ENCODE results near the gene ZNF777. TPM values are rescaled to one million over a fixed set of nuclear protein-coding genes. Genes with fewer than 3 reads are reported as not detected.
A peak's percentile ranks its signal among the peaks of the same experiment; 100 is the strongest.

ZNF777 gene
- polyA plus RNA-seq, 3 donors: 0.13 to 2.0 (median 0.25) TPM

- TF ChIP-seq CTCF (IDR thresholded peaks at IDR 0.05): no peak
- WGBS (ENCODE audit: insufficient coverage): 99% methylated on average over 6 of the region's 9 CpGs
- H3K9me3 Mint-ChIP-seq: no peaks in the 10 kb centered on the region
Measured at GRCh38 chr7:149493366-149493765, 32.5 kb upstream of the ZNF777 start.

GRCh38 chr7:149490083-149490760 lies 29.4 kb upstream of the ZNF777 start:
- intact Hi-C loops (cut with micrococcal nuclease): loop anchor here (10.0 kb wide), 2 partner anchors 285 to 1295 kb away; partner anchors contain the start of gene ZNF467 (in 1 of the 2)
- H3K4me2 ChIP-seq (replicated peaks; ENCODE audit: extremely low read depth, low read length, poor library complexity, severe bottlenecking): no peak overlapping the region
- no peak for DNase-seq
- no peaks in the 10 kb centered on the region for H3K9me3 Mint-ChIP-seq
- no peaks in the 10 kb centered on the region for H3K27me3 ChIP-seq (ENCODE audit: control insufficient read depth in 2 of 2, insufficient read depth in 2 of 2, low read length in 2 of 2)
- no peak for TF ChIP-seq CTCF (IDR thresholded peaks at IDR 0.05)
- H3K27ac Mint-ChIP-seq: peak overlapping the region in 4 of 7 donors; percentile 5 to 54 (median 42)
- H3K27ac ChIP-seq (ENCODE audit: low read depth in 1 of 2, low read length in 2 of 2): no peak overlapping the region
- H3K9ac ChIP-seq (ENCODE audit: insufficient read depth, low read length, poor library complexity, severe bottlenecking): no peak overlapping the region
- WGBS (ENCODE audit: insufficient coverage): 96% methylated on average over 13 of the region's 15 CpGs
- H3K36me3 ChIP-seq (replicated peaks in 1 of 2; ENCODE audit: control insufficient read depth in 1 of 2, insufficient read depth in 2 of 2, low read length in 2 of 2): peaks cover 74 to 89% of the 10 kb centered on the region in 2 donors
- H3K4me1 ChIP-seq (ENCODE audit: control insufficient read depth in 1 of 2, insufficient read depth in 2 of 2, low read length in 2 of 2): peaks cover 12 to 13% of the 10 kb centered on the region in 2 donors
- H3K4me1 Mint-ChIP-seq: peaks cover 12% of the 10 kb centered on the region
- H3K4me3 Mint-ChIP-seq: no peak overlapping the region
- H2AFZ ChIP-seq (ENCODE audit: insufficient read depth, low read depth, low read length, poor library complexity, severe bottlenecking): no peak overlapping the region
- peaks cover 87 to 93% of the 10 kb centered on the region in 2 donors for H3K36me3 Mint-ChIP-seq
- no peak overlapping the region for H3K4me3 ChIP-seq (replicated peaks in 1 of 3; ENCODE audit: low read depth in 2 of 3, low read length in 3 of 3)
- H4K20me1 ChIP-seq (ENCODE audit: insufficient read depth, low read length): peaks cover 96% of the 10 kb centered on the region
- H3K79me2 ChIP-seq (ENCODE audit: insufficient read depth, low read length): peaks cover 11% of the 10 kb centered on the region
- H3K27me3 Mint-ChIP-seq (ENCODE audit: low read depth in 3 of 3): peaks cover 0 to 4% (median 2%) of the 10 kb centered on the region in 3 donors
- no peaks in the 10 kb centered on the region for H3K9me3 ChIP-seq (replicated peaks in 1 of 2; ENCODE audit: control insufficient read depth in 1 of 2, insufficient read depth in 1 of 2, low read length in 2 of 2)

More at GRCh38 chr7:149493366-149493765, 32.5 kb upstream of the ZNF777 start:
- no peak overlapping the region for H3K9ac ChIP-seq (ENCODE audit: insufficient read depth, low read length, poor library complexity, severe bottlenecking)
- no peak overlapping the region for H3K4me2 ChIP-seq (replicated peaks; ENCODE audit: extremely low read depth, low read length, poor library complexity, severe bottlenecking)
- H3K4me3 Mint-ChIP-seq: no peak overlapping the region
- H3K79me2 ChIP-seq (ENCODE audit: insufficient read depth, low read length): peaks cover 32% of the 10 kb centered on the region
- H3K4me3 ChIP-seq (replicated peaks in 1 of 3; ENCODE audit: low read depth in 2 of 3, low read length in 3 of 3): no peak overlapping the region
- H2AFZ ChIP-seq (ENCODE audit: insufficient read depth, low read depth, low read length, poor library complexity, severe bottlenecking): no peak overlapping the region
- no peaks in the 10 kb centered on the region for H3K9me3 ChIP-seq (replicated peaks in 1 of 2; ENCODE audit: control insufficient read depth in 1 of 2, insufficient read depth in 1 of 2, low read length in 2 of 2)
- peaks cover 32% of the 10 kb centered on the region for H3K4me1 Mint-ChIP-seq
- H3K27me3 Mint-ChIP-seq (ENCODE audit: low read depth in 3 of 3): peaks cover 0 to 4% (median 3%) of the 10 kb centered on the region in 3 donors
- peaks cover 52 to 58% of the 10 kb centered on the region in 2 donors for H3K36me3 ChIP-seq (replicated peaks in 1 of 2; ENCODE audit: control insufficient read depth in 1 of 2, insufficient read depth in 2 of 2, low read length in 2 of 2)
- H3K36me3 Mint-ChIP-seq: peaks cover 61 to 63% of the 10 kb centered on the region in 2 donors
- no peaks in the 10 kb centered on the region for H3K27me3 ChIP-seq (ENCODE audit: control insufficient read depth in 2 of 2, insufficient read depth in 2 of 2, low read length in 2 of 2)
- no peak for DNase-seq
- intact Hi-C loops (cut with micrococcal nuclease): loop anchor here (10.0 kb wide), 2 partner anchors 281 to 1291 kb away; partner anchors contain the start of gene ZNF467 (in 1 of the 2)
- no peak overlapping the region for H3K27ac ChIP-seq (ENCODE audit: low read depth in 1 of 2, low read length in 2 of 2)
- peaks cover 80% of the 10 kb centered on the region for H4K20me1 ChIP-seq (ENCODE audit: insufficient read depth, low read length)
- peak overlapping the region in 4 of 7 donors; percentile 28 to 80 (median 44) for H3K27ac Mint-ChIP-seq
- peaks cover 33 to 37% of the 10 kb centered on the region in 2 donors for H3K4me1 ChIP-seq (ENCODE audit: control insufficient read depth in 1 of 2, insufficient read depth in 2 of 2, low read length in 2 of 2)
